Neural progenitor cell (in vitro differentiated cells): ENCODE results near the gene SDC1. TPM values are rescaled to one million over a fixed set of nuclear protein-coding genes. Genes with fewer than 3 reads are reported as not detected.
"Not testable (repeated sequence)": the region's sequence is repeated elsewhere in the genome, so short reads cannot be mapped to it uniquely, and the experiment has no call there.

Experiments
- DNase-seq: peaks from one replicate; pipeline ENCODE4 v3.0.0-alpha.2; 2016; ENCODE audit warnings: low spot score
- H2AFZ ChIP-seq: fragments of 200-600 bp; sonication (generic); replicated peaks from 2 replicates; pipeline ENCODE4 v1.6.1; 2016; ENCODE audit warnings: antibody characterized with exemption
- H3F3A ChIP-seq: fragments of 200-600 bp; sonication (generic); 2 replicates; pipeline ENCODE4 v1.6.1; 2016; ENCODE audit warnings: antibody characterized with exemption, low read depth
- H3K27ac ChIP-seq: fragments of 200-600 bp; sonication (generic); 2 replicates; pipeline ENCODE4 v1.5.1; 2016; ENCODE audit warnings: mild to moderate bottlenecking
- H3K27me3 ChIP-seq: fragments of 200-600 bp; sonication (generic); 2 replicates; pipeline ENCODE4 v1.6.1; 2016; ENCODE audit warnings: mild to moderate bottlenecking, moderate library complexity
- H3K36me3 ChIP-seq: fragments of 200-600 bp; sonication (generic); 2 replicates; pipeline ENCODE4 v1.5.1; 2016
- H3K4me1 ChIP-seq: fragments of 200-600 bp; sonication (generic); 2 replicates; pipeline ENCODE4 v1.6.1; 2016; ENCODE audit warnings: mixed run types
- H3K4me2 ChIP-seq: fragments of 200-600 bp; sonication (generic); 2 replicates; pipeline ENCODE4 v1.6.1; 2016
- H3K4me3 ChIP-seq: fragments of 200-600 bp; sonication (generic); 2 replicates; pipeline ENCODE4 v1.5.1; 2016
- H3K79me2 ChIP-seq: fragments of 200-600 bp; sonication (generic); 2 replicates; pipeline ENCODE4 v1.6.1; 2016; ENCODE audit warnings: low read depth
- H3K9ac ChIP-seq: fragments of 200-600 bp; sonication (generic); 2 replicates; pipeline ENCODE4 v1.6.1; 2016
- H3K9me3 ChIP-seq: fragments of 200-600 bp; sonication (generic); 2 replicates; pipeline ENCODE4 v1.5.1; 2016; ENCODE audit warnings: low read depth
- H4K20me1 ChIP-seq: fragments of 200-600 bp; sonication (generic); 2 replicates; pipeline ENCODE4 v1.6.1; 2016; ENCODE audit warnings: low read depth
- H3K27ac Mint-ChIP-seq: 3 replicates; pipeline ENCODE4 v1.8.0; 2021; ENCODE audit warnings: mixed read lengths
- H3K27me3 Mint-ChIP-seq: 2 replicates; pipeline ENCODE4 v1.8.0; 2022; ENCODE audit warnings: low read depth, mild to moderate bottlenecking, inconsistent platforms, moderate library complexity, mixed read lengths; ENCODE audit not compliant: insufficient read depth
- H3K36me3 Mint-ChIP-seq: 3 replicates; pipeline ENCODE4 v1.8.0; 2021; ENCODE audit warnings: mixed read lengths
- H3K4me1 Mint-ChIP-seq: 3 replicates; pipeline ENCODE4 v1.8.0; 2021; ENCODE audit warnings: mixed read lengths
- H3K4me3 Mint-ChIP-seq: 3 replicates; pipeline ENCODE4 v1.8.0; 2021; ENCODE audit warnings: mild to moderate bottlenecking, moderate library complexity, mixed read lengths
- H3K9me3 Mint-ChIP-seq: 3 replicates; pipeline ENCODE4 v1.8.0; 2020; ENCODE audit warnings: mixed read lengths
- CTCF ChIP-seq: fragments of 200-600 bp; sonication (generic); IDR thresholded peaks from 2 replicates; pipeline ENCODE4 v1.5.1; 2017; ENCODE audit warnings: antibody characterized with exemption, mild to moderate bottlenecking
- EZH2 ChIP-seq: fragments of 200-600 bp; sonication (generic); IDR thresholded peaks from 2 replicates; pipeline ENCODE4 v1.6.1; 2017; ENCODE audit warnings: antibody characterized with exemption, mild to moderate bottlenecking, moderate library complexity
- EZH2phosphoT487 ChIP-seq: fragments of 200-600 bp; sonication (generic); IDR thresholded peaks from 2 replicates; pipeline ENCODE4 v1.6.1; 2017; ENCODE audit warnings: antibody characterized with exemption
- total RNA-seq: library from RNA; depleted of rRNA; stranded (reverse); fragments of >200 nt; gene quantifications from 2 replicates; pipeline ENCODE4 v1.2.3, GENCODE V29; 2015; ENCODE audit warnings: low replicate concordance

SDC1 gene
- total RNA-seq, 1 donor from 2014 or later: 27.5 TPM

- Histone ChIP-seq H3F3A (no peaks in the 10 kb centered on the region), H3K36me3 (no peaks in the 10 kb centered on the region), H3K4me1 (peaks cover 6% of the 10 kb centered on the region), H4K20me1 (no peaks in the 10 kb centered on the region), H3K9me3 (no peaks in the 10 kb centered on the region), H3K9ac (no peak overlapping the region), H3K4me3 (no peak overlapping the region), H3K79me2 (no peaks in the 10 kb centered on the region), H3K4me2 (no peak overlapping the region), H2AFZ (no peak overlapping the region), H3K27me3 (no peaks in the 10 kb centered on the region), H3K27ac (no peak overlapping the region)
- H3K27ac Mint-ChIP-seq: no peak overlapping the region
- no peaks in the 10 kb centered on the region for H3K36me3 Mint-ChIP-seq
- TF ChIP-seq EZH2 (no peak), EZH2phosphoT487 (no peak), CTCF (no peak)
- H3K4me3 Mint-ChIP-seq: no peak overlapping the region
- no peak for DNase-seq
- peaks cover 5% of the 10 kb centered on the region for H3K27me3 Mint-ChIP-seq
- peaks cover 9% of the 10 kb centered on the region for H3K9me3 Mint-ChIP-seq
- H3K4me1 Mint-ChIP-seq: peaks cover 7% of the 10 kb centered on the region
Observed at GRCh38 chr2:20235655-20236305, 10.8 kb upstream of the SDC1 start.

GRCh38 chr2:20234597-20234996 lies 9.7 kb upstream of the SDC1 start:
- H3K9me3 Mint-ChIP-seq, H3K27ac ChIP-seq, H3K79me2 ChIP-seq, H3K4me1 Mint-ChIP-seq, H3K36me3 ChIP-seq, H3F3A ChIP-seq, H3K4me3 ChIP-seq, DNase-seq, H3K4me1 ChIP-seq, H3K27me3 Mint-ChIP-seq, H4K20me1 ChIP-seq, H3K27ac Mint-ChIP-seq, H3K4me2 ChIP-seq, H2AFZ ChIP-seq, H3K27me3 ChIP-seq, H3K9me3 ChIP-seq, H3K4me3 Mint-ChIP-seq, H3K9ac ChIP-seq, H3K36me3 Mint-ChIP-seq: not testable (repeated sequence)

GRCh38 chr2:20232837-20233207 lies 7.9 kb upstream of the SDC1 start:
- Mint-ChIP-seq H3K27ac (no peak overlapping the region), H3K36me3 (no peaks in the 10 kb centered on the region), H3K27me3 (peaks cover 14% of the 10 kb centered on the region), H3K4me3 (no peak overlapping the region), H3K4me1 (peaks cover 7% of the 10 kb centered on the region), H3K9me3 (peaks cover 5% of the 10 kb centered on the region)
- Histone ChIP-seq H3K4me2 (no peak overlapping the region), H3F3A (no peaks in the 10 kb centered on the region), H3K4me3 (no peak overlapping the region), H3K9me3 (no peaks in the 10 kb centered on the region), H3K9ac (no peak overlapping the region), H3K36me3 (no peaks in the 10 kb centered on the region), H2AFZ (no peak overlapping the region), H3K4me1 (peaks cover 6% of the 10 kb centered on the region), H3K79me2 (no peaks in the 10 kb centered on the region), H3K27me3 (no peaks in the 10 kb centered on the region), H3K27ac (no peak overlapping the region), H4K20me1 (no peaks in the 10 kb centered on the region)
- no peak for TF ChIP-seq EZH2phosphoT487
- TF ChIP-seq CTCF: no peak
- no peak for TF ChIP-seq EZH2
- no peak for DNase-seq

GRCh38 chr2:20231598-20232026 lies 6.7 kb upstream of the SDC1 start:
- no peak overlapping the region for H3K4me3 Mint-ChIP-seq
- H3K36me3 Mint-ChIP-seq: no peaks in the 10 kb centered on the region
- Histone ChIP-seq H3K9ac (no peak overlapping the region), H3K79me2 (no peaks in the 10 kb centered on the region), H3K9me3 (no peaks in the 10 kb centered on the region), H3K27ac (no peak overlapping the region), H3K4me2 (no peak overlapping the region), H3F3A (peaks cover under 1% of the 10 kb centered on the region), H3K4me3 (no peak overlapping the region), H3K4me1 (peaks cover 2% of the 10 kb centered on the region), H4K20me1 (no peaks in the 10 kb centered on the region), H3K27me3 (no peaks in the 10 kb centered on the region), H2AFZ (peak overlapping the region; percentile 14), H3K36me3 (no peaks in the 10 kb centered on the region)
- H3K27ac Mint-ChIP-seq: no peak overlapping the region
- TF ChIP-seq EZH2phosphoT487: no peak
- no peak for TF ChIP-seq EZH2
- TF ChIP-seq CTCF: no peak
- H3K4me1 Mint-ChIP-seq: peaks cover 2% of the 10 kb centered on the region
- no peaks in the 10 kb centered on the region for H3K9me3 Mint-ChIP-seq
- H3K27me3 Mint-ChIP-seq: peaks cover 14% of the 10 kb centered on the region
- DNase-seq: peak; percentile 34
